NCI-H1092 (cell line): Measurements from ENCODE around the gene IL20.

Source experiments
- DNase-seq: peaks from one replicate; lab custom pipeline; 2025; lab: John Stamatoyannopoulos, UW

Gene IL20

GRCh38 chr1:206878456-206878855, 13.0 kb downstream of the IL20 start:
- no peak for DNase-seq

DNA sequence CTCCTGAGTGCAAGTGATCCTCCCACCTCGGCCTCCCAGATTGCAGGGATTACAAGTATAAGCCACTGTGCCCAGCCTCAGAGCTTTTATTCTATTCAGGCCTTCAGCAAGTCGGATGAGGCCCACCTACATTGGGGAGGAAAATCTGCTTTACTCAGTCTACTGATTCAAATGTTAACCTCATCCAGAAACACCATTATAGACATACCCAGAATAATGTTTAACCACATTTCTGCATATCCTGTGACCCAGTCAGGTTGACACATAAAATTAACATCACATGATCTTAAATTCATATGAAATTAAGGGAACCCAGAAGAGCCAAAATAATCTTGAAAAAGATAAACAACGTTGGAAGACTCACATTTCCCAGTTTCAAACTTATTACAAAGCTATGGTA, 14.9 kb downstream of the IL20 start:
- DNase-seq = no peak

DNA sequence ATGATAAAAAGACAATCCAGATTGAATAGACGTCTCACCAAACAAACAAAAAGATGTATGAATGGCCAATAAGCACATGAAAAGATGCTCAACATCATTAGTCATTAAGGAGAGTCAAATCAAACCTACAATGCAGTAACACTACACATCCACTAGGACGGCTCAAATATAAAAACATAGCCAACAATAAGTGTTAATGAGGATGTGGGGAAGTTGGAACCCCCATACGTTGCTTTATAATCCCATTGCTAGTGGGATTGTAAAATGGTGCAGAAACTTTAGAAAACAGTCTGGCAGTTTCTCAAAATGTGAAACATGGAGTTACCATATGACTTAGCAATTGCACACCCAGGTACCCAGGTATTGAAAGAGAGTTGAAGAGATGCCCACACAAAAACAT, 17.1 kb downstream of the IL20 start:
- no peak for DNase-seq

GRCh38 chr1:206883160-206883559, 17.7 kb downstream of the IL20 start:
- no peak for DNase-seq

DNA sequence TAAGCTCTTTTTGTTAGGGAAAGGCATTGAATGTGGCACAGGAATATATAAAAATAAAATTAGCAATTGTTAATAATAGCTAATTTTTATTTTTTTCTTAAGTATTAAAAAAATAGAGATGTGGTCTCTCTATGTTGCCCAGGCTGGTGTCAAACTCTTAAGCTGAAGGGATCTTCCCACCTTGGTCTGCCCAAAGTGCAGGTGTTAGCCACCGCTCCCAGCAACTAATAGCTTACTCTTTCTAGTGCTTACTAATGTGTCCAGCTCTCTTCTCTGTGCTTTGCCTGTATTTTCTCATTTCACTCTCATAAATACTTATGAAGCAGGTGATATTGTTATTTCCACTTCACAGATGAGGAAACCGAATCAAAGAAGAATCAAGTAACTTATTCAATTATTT, 18.5 kb downstream of the IL20 start:
- DNase-seq = no peak

GRCh38 chr1:206885341-206886060, 20.1 kb downstream of the IL20 start:
- no peak for DNase-seq

- DNase-seq = no peak
Measured at GRCh38 chr1:206886831-206887230, 21.4 kb downstream of the IL20 start.

DNA sequence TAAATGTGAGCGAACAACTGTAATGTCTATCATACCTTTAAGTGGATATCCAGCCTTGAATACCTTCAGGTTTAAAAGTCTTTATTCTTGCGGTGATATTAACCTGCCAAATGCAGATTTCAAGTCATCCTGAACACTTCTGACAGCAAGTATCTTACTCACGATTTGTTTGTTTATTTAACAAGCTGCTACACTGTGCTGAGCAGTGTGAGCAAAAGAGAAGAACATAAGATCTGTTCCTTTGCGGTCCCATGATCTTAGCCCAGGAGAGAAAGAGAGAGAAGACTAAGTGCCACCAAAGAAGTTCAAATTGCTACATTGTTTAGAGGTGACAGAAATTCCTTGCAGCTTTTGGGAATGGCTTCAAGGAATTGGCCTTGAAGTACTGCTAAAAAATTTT, 22.3 kb downstream of the IL20 start:
- no peak for DNase-seq

GRCh38 chr1:206890125-206891060, 25.0 kb downstream of the IL20 start:
- no peak for DNase-seq

DNA sequence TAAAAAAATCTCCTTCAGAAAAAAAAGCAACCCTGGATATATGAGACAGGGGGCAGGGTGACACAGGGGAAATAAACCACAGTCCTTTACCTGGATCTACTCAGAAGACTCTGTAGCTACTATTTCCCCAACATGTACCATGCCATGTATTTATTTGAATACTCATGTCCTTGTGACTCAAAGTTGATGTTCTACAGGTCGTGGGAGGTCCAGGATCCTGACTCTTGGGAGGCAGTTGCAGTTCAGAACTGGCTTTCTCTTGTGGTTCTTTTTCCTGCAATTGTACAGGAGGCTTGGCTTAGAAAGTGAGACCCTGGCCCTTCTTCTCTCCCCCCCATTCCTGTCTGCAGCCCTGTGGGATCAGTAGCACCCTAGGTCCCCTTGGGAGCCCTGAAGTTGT, 26.0 kb downstream of the IL20 start:
- no peak for DNase-seq

GRCh38 chr1:206892351-206892984, 27.0 kb downstream of the IL20 start:
- DNase-seq = no peak

- DNase-seq = no peak
Measured at GRCh38 chr1:206893380-206893779, 28.0 kb downstream of the IL20 start.

DNA sequence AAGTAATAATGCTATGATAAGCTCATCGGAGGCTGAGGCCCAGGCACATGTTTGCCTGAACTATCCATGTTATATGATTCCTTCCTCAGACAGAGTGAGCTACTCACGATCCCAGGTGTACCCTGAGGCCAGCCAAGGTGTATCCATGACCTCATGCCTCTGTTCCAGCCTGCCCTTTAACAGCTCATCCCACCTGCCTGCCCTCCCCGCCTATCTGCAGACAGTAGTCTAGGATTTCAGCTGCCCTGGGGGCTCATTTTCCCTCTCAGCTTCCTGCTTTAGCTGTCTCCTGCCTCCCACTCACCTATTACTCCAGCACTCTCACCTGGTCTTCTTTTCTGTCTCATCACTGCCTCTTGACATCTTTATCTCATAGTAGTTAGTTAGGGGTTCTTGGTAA, 29.9 kb downstream of the IL20 start:
- peak; percentile 25 for DNase-seq

GRCh38 chr1:206895837-206896242, 30.4 kb downstream of the IL20 start:
- DNase-seq = no peak

DNA sequence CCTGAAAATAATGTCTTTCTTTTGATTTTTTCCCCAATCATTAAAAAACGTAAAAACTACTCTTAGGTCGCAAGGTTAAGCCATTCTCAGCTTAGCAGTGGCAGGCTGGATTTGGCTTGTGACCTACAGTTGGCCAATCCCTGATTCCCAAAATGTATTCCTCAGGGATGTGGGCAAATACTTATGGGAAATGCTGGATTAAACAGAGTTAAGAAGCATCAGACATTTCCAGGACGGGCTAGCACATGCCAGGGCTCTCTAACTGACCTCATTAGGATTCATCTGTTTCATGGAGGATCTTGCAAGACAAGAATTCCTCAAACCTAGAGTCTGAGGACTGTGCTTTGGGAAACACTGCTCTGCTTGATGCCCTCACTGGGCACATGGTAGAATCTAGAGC, 30.8 kb downstream of the IL20 start:
- no peak for DNase-seq

- no peak for DNase-seq
Measured at GRCh38 chr1:206897175-206897574, 31.8 kb downstream of the IL20 start, which contains the start of gene IL24. Gene IL24 (plus strand): TSS chr1:206897443. CDS start chr1:206897833, 390 bp downstream.

DNA sequence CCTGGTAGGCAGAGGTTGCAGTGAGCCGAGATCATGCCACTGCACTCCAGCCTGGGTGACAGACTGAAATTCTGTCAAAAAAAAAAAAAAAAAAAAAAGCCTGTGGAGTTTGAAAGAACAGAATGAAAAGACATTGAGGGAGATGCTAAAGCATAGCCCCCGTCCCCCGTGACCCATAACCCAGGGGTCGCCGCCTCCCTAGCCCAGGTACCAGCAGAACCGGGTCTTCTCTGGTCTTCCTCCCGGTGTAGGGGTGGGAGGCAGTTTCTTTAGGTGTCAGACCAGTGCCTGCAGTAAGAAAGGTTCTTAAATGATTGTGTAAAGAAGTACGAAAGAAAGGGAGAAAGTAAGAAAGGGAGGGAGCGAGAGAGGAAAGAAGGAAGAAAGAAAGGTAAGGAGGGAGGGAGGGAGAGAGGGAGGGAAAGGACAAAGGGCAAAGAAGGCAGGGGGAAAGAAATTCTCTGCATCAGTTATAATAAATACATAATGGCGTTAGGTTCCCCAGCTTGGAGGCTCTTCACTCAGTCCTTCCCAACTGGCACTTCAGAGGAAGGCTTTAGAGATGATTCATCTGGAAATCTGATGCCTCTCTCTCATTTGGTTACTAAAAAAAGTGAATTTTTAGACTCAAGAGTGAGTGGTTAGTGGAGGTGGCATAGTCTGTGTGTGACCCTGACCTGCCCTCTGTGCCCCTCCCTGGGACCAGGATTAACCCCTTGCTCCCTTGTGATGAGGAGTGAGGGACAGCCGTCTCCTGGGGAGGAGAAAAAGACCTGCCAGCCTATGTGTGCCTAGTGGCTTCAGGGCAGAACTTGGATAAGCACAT, 32.9 kb downstream of the IL20 start:
- DNase-seq = no peak

GRCh38 chr1:206898915-206899431, 33.5 kb downstream of the IL20 start:
- DNase-seq = no peak

- DNase-seq = no peak
Measured at GRCh38 chr1:206899717-206900116, 34.3 kb downstream of the IL20 start.

DNA sequence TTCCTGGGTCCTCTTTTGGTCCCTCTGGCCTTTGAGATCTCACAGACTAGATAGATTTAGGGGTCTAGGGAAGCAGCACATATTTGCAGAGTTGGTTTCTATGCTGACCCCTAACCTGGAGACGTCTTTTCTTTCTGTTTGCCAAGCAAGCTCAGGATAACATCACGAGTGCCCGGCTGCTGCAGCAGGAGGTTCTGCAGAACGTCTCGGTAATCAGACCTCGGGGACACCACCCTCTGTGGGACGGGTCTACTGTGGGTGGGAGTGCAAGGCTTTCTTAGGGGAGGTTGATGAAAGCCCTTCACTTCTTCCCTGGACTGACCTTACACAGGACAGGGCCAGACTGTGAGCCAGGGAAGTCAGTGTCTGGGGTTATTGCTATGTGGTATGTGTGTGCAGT, 34.7 kb downstream of the IL20 start:
- no peak for DNase-seq

GRCh38 chr1:206901944-206902343, 36.5 kb downstream of the IL20 start:
- no peak for DNase-seq

GRCh38 chr1:206902702-206903101, 37.3 kb downstream of the IL20 start:
- DNase-seq = no peak
